GM12878 (cell line): ENCODE results near the gene NEMP2. TPM values are rescaled to one million over a fixed set of nuclear protein-coding genes. Genes with fewer than 3 reads are reported as not detected.

ENCODE experiments used
- ATAC-seq: fragments of 200-7000 bp; cut with Tn5 transposase; 3 replicates; pipeline ENCODE4 v1.9.1; 2020; ENCODE audit warnings: mild to moderate bottlenecking, moderate library complexity
- BruUV-seq: library from RNA; stranded (reverse); fragments of 400-500 nt; replicated peaks from 2 replicates; lab custom pipeline; 2021; lab: Mats Ljungman, UMichigan
- CTCF ChIA-PET: fragments of 300-600 bp; sonication (Branson Sonifier 250); formaldehyde crosslinking; extraction: SDS; loops from one replicate; lab custom pipeline; 2021; ENCODE audit warnings: inconsistent platforms; lab: Yijun Ruan, JAX
- POLR2A ChIA-PET: fragments of 350-600 bp; formaldehyde crosslinking; extraction: SDS; loops from one replicate; lab custom pipeline; 2021; ENCODE audit warnings: inconsistent platforms; lab: Charles Lee
- RAD21 ChIA-PET: fragments of 300-600 bp; sonication (Branson Sonifier 250); formaldehyde crosslinking; loops from one replicate; lab custom pipeline; 2023; ENCODE audit warnings: antibody characterized with exemption; ENCODE audit not compliant: unreplicated experiment; lab: Charles Lee
- SMC1A ChIA-PET: fragments of 300-600 bp; sonication (Branson Sonifier 250); formaldehyde crosslinking; loops from one replicate; lab custom pipeline; 2023; ENCODE audit not compliant: unreplicated experiment, uncharacterized antibody; lab: Charles Lee
- DNase-seq: peaks from one replicate; pipeline ENCODE4 v3.0.0-alpha.2; 2011; ENCODE audit warnings: low read depth, low spot score
- FAIRE-seq: peaks from 3 replicates; lab custom pipeline; 2011; peaks lifted over from hg19 to GRCh38; lab: Jason Lieb, UNC
- H2AFZ ChIP-seq: 2 replicates; pipeline ENCODE4 v1.6.0; 2011; ENCODE audit warnings: low read depth, low read length, control low read depth; ENCODE audit not compliant: control insufficient read depth
- H3K27ac ChIP-seq: 2 replicates; pipeline ENCODE4 v1.5.1; 2011; ENCODE audit warnings: control low read depth; ENCODE audit not compliant: control insufficient read depth, insufficient read depth
- H3K27me3 ChIP-seq, 2 experiments: replicated peaks in 1 of 2; 2 replicates each; pipeline versions ENCODE4 v1.6.0 to v1.6.1; 2011; ENCODE audit warnings: low read length in 1 of 2; ENCODE audit not compliant: control insufficient read depth in 2 of 2, insufficient read depth in 2 of 2
- H3K36me3 ChIP-seq, 2 experiments: 2 replicates each; pipeline ENCODE4 v1.5.1; 2011; ENCODE audit warnings: low read length in 1 of 2; ENCODE audit not compliant: control insufficient read depth in 2 of 2, insufficient read depth in 2 of 2
- H3K4me1 ChIP-seq: 2 replicates; pipeline ENCODE4 v1.6.1; 2011; ENCODE audit warnings: mild to moderate bottlenecking, low read length, moderate library complexity, mixed read lengths; ENCODE audit not compliant: control insufficient read depth, insufficient read depth
- H3K4me2 ChIP-seq: 2 replicates; pipeline ENCODE4 v1.6.0; 2011; ENCODE audit warnings: control low read depth; ENCODE audit not compliant: control insufficient read depth, insufficient read depth
- H3K4me3 ChIP-seq: fragments of 200-600 bp; sonication (generic); 2 replicates; pipeline ENCODE4 v1.5.1; 2016
- H3K79me2 ChIP-seq: 2 replicates; pipeline ENCODE4 v1.6.0; 2011; ENCODE audit warnings: low read length; ENCODE audit not compliant: control insufficient read depth, insufficient read depth
- H3K9ac ChIP-seq: 2 replicates; pipeline ENCODE4 v1.8.0; 2011; ENCODE audit warnings: low read length, control low read depth, mixed read lengths; ENCODE audit not compliant: control insufficient read depth, insufficient read depth
- H3K9me3 ChIP-seq: replicated peaks from 3 replicates; pipeline ENCODE4 v1.5.1; 2011; ENCODE audit warnings: mild to moderate bottlenecking, low read length; ENCODE audit not compliant: control insufficient read depth, insufficient read depth
- H4K20me1 ChIP-seq: 2 replicates; pipeline ENCODE4 v1.6.0; 2011; ENCODE audit not compliant: control insufficient read depth, insufficient read depth
- FOXM1 ChIP-seq: IDR thresholded peaks from 2 replicates; pipeline ENCODE4 v1.6.1; 2012; ENCODE audit warnings: low read depth, mild to moderate bottlenecking, inconsistent platforms, low read length, moderate library complexity
- MTA2 ChIP-seq: fragments of 450-650 bp; IDR thresholded peaks from 2 replicates; pipeline ENCODE4 v1.6.1; 2016; ENCODE audit warnings: low read depth, mild to moderate bottlenecking, moderate library complexity
- NFXL1 ChIP-seq: fragments of 450-650 bp; IDR thresholded peaks from 2 replicates; pipeline ENCODE4 v1.6.1; 2017; ENCODE audit warnings: antibody characterized with exemption, mild to moderate bottlenecking, borderline replicate concordance
- NR2C2 ChIP-seq: IDR thresholded peaks from 2 replicates; pipeline ENCODE4 v1.6.1; 2011; ENCODE audit warnings: borderline replicate concordance, low read depth; ENCODE audit not compliant: control insufficient read depth, insufficient read length
- NR2F1 ChIP-seq: fragments of 450-650 bp; conservative IDR thresholded peaks from 2 replicates; pipeline ENCODE4 v1.6.1; 2017; ENCODE audit warnings: mild to moderate bottlenecking
- SMAD5 ChIP-seq: IDR thresholded peaks from 2 replicates; pipeline ENCODE4 v1.6.1; 2016; ENCODE audit warnings: antibody characterized with exemption, low read depth
- TAF1 ChIP-seq: IDR thresholded peaks from 2 replicates; pipeline ENCODE4 v1.6.1; 2011; ENCODE audit warnings: mild to moderate bottlenecking, low read depth, low read length, borderline replicate concordance
- TCF7 ChIP-seq: IDR thresholded peaks from 2 replicates; pipeline ENCODE4 v1.6.1; 2014; ENCODE audit warnings: antibody characterized with exemption, borderline replicate concordance
- ZNF622 ChIP-seq: fragments of 450-650 bp; IDR thresholded peaks from 2 replicates; pipeline ENCODE4 v1.6.1; 2017; ENCODE audit warnings: mild to moderate bottlenecking, inconsistent platforms
- ZZZ3 ChIP-seq: IDR thresholded peaks from 2 replicates; pipeline ENCODE4 v1.6.1; 2011; ENCODE audit warnings: low read depth; ENCODE audit not compliant: control insufficient read depth, insufficient read length
- WGBS: methylation state at CpG from one replicate; pipeline ENCODE4 v1.1.6; 2016; ENCODE audit warnings: low lambda C conversion rate; ENCODE audit not compliant: insufficient replicate concordance, insufficient coverage; ENCODE audit errors: missing lambda C conversion rate; 5-methylcytosine and 5-hydroxymethylcytosine counted together
- in situ Hi-C: fragments of 300-500 bp; cut with MboI; formaldehyde crosslinking; loops from 9 replicates; pipeline ENCODE4 v1.14.3; 2018; ENCODE audit warnings: mixed read lengths
- intact Hi-C: fragments of 100-400 bp; cut with micrococcal nuclease; formaldehyde crosslinking; loops from one replicate; pipeline ENCODE4 v1.14.2; 2022; ENCODE audit not compliant: unreplicated experiment
- polyA plus RNA-seq, 11 experiments: library from polyadenylated mRNA; depleted of rRNA in 4 of 11; unstranded in 6 of 11; stranded (reverse) in 5 of 11; fragments of >200 nt; fragmentation: Nextera tagmentation in 4 of 11; fragmentation: Illumina TruSeq in 1 of 11; extraction: Ambion mirVana in 4 of 11; extraction: Trizol in 1 of 11; gene quantifications; 1 replicate in 1 of 11; 2 replicates in 10 of 11; pipeline versions ENCODE4 v1.2.1 to v1.2.3, GENCODE V29; 2011 to 2016; ENCODE audit warnings: inconsistent platforms in 2 of 11, missing spikeins in 2 of 11, low read depth in 1 of 11
- total RNA-seq, 4 experiments: library from RNA; depleted of rRNA in 3 of 4; stranded (reverse); fragments of >200 nt in 3 of 4; fragmentation: Illumina TruSeq in 1 of 4; extraction: Trizol in 1 of 4; gene quantifications; 2 replicates each; pipeline versions ENCODE4 v1.2.1 to v1.2.3, GENCODE V29; 2013 to 2021
- TF ChIP-seq, protein P1 (sequence below), 3 experiments: IDR thresholded peaks in 2 of 3; conservative IDR thresholded peaks in 1 of 3; 2 replicates each; pipeline ENCODE4 v1.5.1; 2011; ENCODE audit warnings: low read depth in 3 of 3, low read length in 3 of 3, mild to moderate bottlenecking in 3 of 3, control low read depth in 2 of 3, moderate library complexity in 2 of 3, inconsistent platforms in 1 of 3, mixed read lengths in 1 of 3; ENCODE audit not compliant: control insufficient read depth in 2 of 3, insufficient read depth in 1 of 3; ENCODE audit errors: extremely low read depth in 1 of 3
- TF ChIP-seq, protein P2 (sequence below): fragments of 150-350 bp; IDR thresholded peaks from 2 replicates; pipeline ENCODE4 v1.6.1; 2016; ENCODE audit warnings: low read depth, low read length
- TF ChIP-seq, protein P3 (sequence below): IDR thresholded peaks from 2 replicates; pipeline ENCODE4 v1.6.1; 2012; ENCODE audit warnings: low read depth, low read length, improper control_type of control experiment

Gene NEMP2
- total and polyA plus RNA-seq, 10 of the 15 experiments (the other 5 are each of a cell fraction or from before 2014, with no cell fraction given), result 2.3 to 14.0 (median 8.1) TPM

DNA sequence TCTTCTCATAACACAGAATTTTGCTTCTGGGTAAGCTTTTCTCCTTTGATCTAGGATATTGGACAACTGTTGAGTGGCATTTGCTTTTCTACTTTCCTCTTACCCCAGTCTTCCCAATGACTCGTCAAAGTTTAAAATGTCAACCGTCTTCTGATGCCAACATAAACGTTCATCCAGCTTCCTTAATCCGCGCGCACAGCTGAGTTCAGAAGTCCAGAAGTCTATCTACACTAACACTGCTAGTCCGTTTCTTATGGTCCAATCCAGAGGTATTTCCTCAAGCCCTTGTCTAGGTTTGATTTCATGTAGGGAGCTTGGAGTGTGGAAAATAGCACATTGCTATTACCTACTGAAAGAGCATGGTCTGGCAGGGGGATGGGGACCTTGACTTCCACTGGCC is 77.7 kb downstream of the NEMP2 start:
- intact Hi-C loops (no loop called here), in situ Hi-C loops (no loop called here)
- POLR2A ChIA-PET, result no interaction called here
- Histone ChIP-seq H3K4me1 (peaks cover 5% of the 10 kb centered on the region), H3K4me3 (no peak overlapping the region), H3K27me3 (no peaks in the 10 kb centered on the region), H2AFZ (no peak overlapping the region), H3K79me2 (peaks cover 5% of the 10 kb centered on the region), H3K36me3 (peaks cover 0 to 6% of the 10 kb centered on the region in 2 experiments; a peak in 2 of 4 replicates), H3K27ac (no peak overlapping the region), H3K4me2 (no peak overlapping the region), H3K9me3 (no peaks in the 10 kb centered on the region; the same call in 2 of the 3 replicates), H4K20me1 (no peaks in the 10 kb centered on the region), H3K9ac (no peak overlapping the region)
- no peak for TF ChIP-seq TAF1
- TF ChIP-seq ZZZ3, result no peak
- TF ChIP-seq, protein P1, sequence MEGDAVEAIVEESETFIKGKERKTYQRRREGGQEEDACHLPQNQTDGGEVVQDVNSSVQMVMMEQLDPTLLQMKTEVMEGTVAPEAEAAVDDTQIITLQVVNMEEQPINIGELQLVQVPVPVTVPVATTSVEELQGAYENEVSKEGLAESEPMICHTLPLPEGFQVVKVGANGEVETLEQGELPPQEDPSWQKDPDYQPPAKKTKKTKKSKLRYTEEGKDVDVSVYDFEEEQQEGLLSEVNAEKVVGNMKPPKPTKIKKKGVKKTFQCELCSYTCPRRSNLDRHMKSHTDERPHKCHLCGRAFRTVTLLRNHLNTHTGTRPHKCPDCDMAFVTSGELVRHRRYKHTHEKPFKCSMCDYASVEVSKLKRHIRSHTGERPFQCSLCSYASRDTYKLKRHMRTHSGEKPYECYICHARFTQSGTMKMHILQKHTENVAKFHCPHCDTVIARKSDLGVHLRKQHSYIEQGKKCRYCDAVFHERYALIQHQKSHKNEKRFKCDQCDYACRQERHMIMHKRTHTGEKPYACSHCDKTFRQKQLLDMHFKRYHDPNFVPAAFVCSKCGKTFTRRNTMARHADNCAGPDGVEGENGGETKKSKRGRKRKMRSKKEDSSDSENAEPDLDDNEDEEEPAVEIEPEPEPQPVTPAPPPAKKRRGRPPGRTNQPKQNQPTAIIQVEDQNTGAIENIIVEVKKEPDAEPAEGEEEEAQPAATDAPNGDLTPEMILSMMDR (IDR thresholded peaks at IDR 0.05 in 2 of 3, conservative IDR thresholded peaks at IDR 0.05 in 1 of 3; ENCODE audit: control insufficient read depth in 2 of 3, extremely low read depth in 1 of 3, insufficient read depth in 1 of 3, low read depth in 3 of 3, low read length in 3 of 3), result no peak
- no peak for TF ChIP-seq FOXM1
- TF ChIP-seq SMAD5, result no peak
- TF ChIP-seq, protein P2, sequence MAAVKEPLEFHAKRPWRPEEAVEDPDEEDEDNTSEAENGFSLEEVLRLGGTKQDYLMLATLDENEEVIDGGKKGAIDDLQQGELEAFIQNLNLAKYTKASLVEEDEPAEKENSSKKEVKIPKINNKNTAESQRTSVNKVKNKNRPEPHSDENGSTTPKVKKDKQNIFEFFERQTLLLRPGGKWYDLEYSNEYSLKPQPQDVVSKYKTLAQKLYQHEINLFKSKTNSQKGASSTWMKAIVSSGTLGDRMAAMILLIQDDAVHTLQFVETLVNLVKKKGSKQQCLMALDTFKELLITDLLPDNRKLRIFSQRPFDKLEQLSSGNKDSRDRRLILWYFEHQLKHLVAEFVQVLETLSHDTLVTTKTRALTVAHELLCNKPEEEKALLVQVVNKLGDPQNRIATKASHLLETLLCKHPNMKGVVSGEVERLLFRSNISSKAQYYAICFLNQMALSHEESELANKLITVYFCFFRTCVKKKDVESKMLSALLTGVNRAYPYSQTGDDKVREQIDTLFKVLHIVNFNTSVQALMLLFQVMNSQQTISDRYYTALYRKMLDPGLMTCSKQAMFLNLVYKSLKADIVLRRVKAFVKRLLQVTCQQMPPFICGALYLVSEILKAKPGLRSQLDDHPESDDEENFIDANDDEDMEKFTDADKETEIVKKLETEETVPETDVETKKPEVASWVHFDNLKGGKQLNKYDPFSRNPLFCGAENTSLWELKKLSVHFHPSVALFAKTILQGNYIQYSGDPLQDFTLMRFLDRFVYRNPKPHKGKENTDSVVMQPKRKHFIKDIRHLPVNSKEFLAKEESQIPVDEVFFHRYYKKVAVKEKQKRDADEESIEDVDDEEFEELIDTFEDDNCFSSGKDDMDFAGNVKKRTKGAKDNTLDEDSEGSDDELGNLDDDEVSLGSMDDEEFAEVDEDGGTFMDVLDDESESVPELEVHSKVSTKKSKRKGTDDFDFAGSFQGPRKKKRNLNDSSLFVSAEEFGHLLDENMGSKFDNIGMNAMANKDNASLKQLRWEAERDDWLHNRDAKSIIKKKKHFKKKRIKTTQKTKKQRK, result no peak
- TF ChIP-seq, protein P3, sequence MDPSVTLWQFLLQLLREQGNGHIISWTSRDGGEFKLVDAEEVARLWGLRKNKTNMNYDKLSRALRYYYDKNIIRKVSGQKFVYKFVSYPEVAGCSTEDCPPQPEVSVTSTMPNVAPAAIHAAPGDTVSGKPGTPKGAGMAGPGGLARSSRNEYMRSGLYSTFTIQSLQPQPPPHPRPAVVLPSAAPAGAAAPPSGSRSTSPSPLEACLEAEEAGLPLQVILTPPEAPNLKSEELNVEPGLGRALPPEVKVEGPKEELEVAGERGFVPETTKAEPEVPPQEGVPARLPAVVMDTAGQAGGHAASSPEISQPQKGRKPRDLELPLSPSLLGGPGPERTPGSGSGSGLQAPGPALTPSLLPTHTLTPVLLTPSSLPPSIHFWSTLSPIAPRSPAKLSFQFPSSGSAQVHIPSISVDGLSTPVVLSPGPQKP, result no peak
- TF ChIP-seq NR2C2, result no peak
- TF ChIP-seq NFXL1, result no peak
- no peak for TF ChIP-seq TCF7
- no peak for TF ChIP-seq ZNF622
- no peak for TF ChIP-seq NR2F1
- no peak for TF ChIP-seq MTA2
- RAD21 ChIA-PET, result no interaction called here
- CTCF ChIA-PET, result no interaction called here
- 92% methylated on average over 7 of the region's 7 CpGs for WGBS
- no peak for FAIRE-seq
- no TSS peak for BruUV-seq
- no peak for DNase-seq
- SMC1A ChIA-PET, result interaction anchor here (0.8 to 6.0 kb wide), 3 partner anchors 10 to 26 kb away, joined by 3 to 30 read pairs (median 3); no protein-coding TSS in a partner anchor
- ATAC-seq, result no peak
